Stimulated activated CD8-positive, alpha-beta memory T cell treated with anti-CD3 and anti-CD28 coated beads, Interleukin-12 subunit alpha, Interleukin-12 subunit beta, amount 100 ng/mL, for 1 hour (primary cell): ENCODE results near the gene KIF18B.
"Not testable (repeated sequence)": the region's sequence is repeated elsewhere in the genome, so short reads cannot be mapped to it uniquely, and the experiment has no call there.

Source experiments
- DNase-seq: peaks from one replicate; pipeline ENCODE4 v3.0.0-alpha.2; 2020; ENCODE audit warnings: low read depth

The KIF18B gene

GRCh38 chr17:44969144-44969780 is 21.7 kb upstream of the KIF18B start:
- no peak for DNase-seq

- DNase-seq, result peak; percentile 74
These were observed 20.9 kb upstream of the KIF18B start, which contains the start of gene C1QL1 for GRCh38 chr17:44968225-44969143. Gene C1QL1, minus strand, starts transcription at chr17:44968303. Its CDS starts 255 bp downstream, at chr17:44968048.

GRCh38 chr17:44967907-44968224 is 20.3 kb upstream of the KIF18B start:
- DNase-seq, result no peak

- DNase-seq, result no peak
These were observed 19.7 kb upstream of the KIF18B start for GRCh38 chr17:44967026-44967906.

GRCh38 chr17:44966348-44967025 is 18.9 kb upstream of the KIF18B start:
- no peak for DNase-seq

- no peak for DNase-seq
These were observed 18.1 kb upstream of the KIF18B start for GRCh38 chr17:44965481-44966234.

- no peak for DNase-seq
These were observed 14.4 kb upstream of the KIF18B start for GRCh38 chr17:44961921-44962350.

- DNase-seq, result no peak
These were observed 13.1 kb upstream of the KIF18B start for GRCh38 chr17:44960691-44961090.

GRCh38 chr17:44959821-44960531 is 12.4 kb upstream of the KIF18B start:
- no peak for DNase-seq

- DNase-seq, result no peak
These were observed 9.7 kb upstream of the KIF18B start for GRCh38 chr17:44956998-44957981.

GRCh38 chr17:44955674-44956425 is 8.3 kb upstream of the KIF18B start:
- DNase-seq, result no peak

- DNase-seq, result no peak
These were observed 5.4 kb upstream of the KIF18B start for GRCh38 chr17:44952946-44953475.

- no peak for DNase-seq
These were observed 782 bp upstream of the KIF18B start for GRCh38 chr17:44948315-44948795.

- not testable (repeated sequence) for DNase-seq
These were observed 1.9 kb downstream of the KIF18B start for GRCh38 chr17:44945652-44946051.

- DNase-seq, result no peak
These were observed 5.1 kb downstream of the KIF18B start for GRCh38 chr17:44942456-44942855.

- no peak for DNase-seq
These were observed 5.8 kb downstream of the KIF18B start for GRCh38 chr17:44941712-44942331.

GRCh38 chr17:44940768-44941167 is 6.8 kb downstream of the KIF18B start:
- no peak for DNase-seq
